Measurements from ENCODE around the gene PSMB1.

GRCh38 chr6:170522565-170523183 is 30.4 kb downstream of the PSMB1 start:
- TF ChIP-seq CTCF (IDR thresholded peaks at IDR 0.05) = no peak
- TF ChIP-seq POLR2A (IDR thresholded peaks at IDR 0.05) = no peak
- TF ChIP-seq EP300 (IDR thresholded peaks at IDR 0.05) = no peak
- no peak for TF ChIP-seq POLR2AphosphoS5 (IDR thresholded peaks at IDR 0.05)
